ENCODE results near the gene ENTPD6.
"Not testable (repeated sequence)": the region's sequence is repeated elsewhere in the genome, so short reads cannot be mapped to it uniquely, and the experiment has no call there.

- TF ChIP-seq CTCF (IDR thresholded peaks at IDR 0.05; ENCODE audit: low read depth, low read length); EZH2phosphoT487 (IDR thresholded peaks at IDR 0.05; ENCODE audit: low read depth): not testable (repeated sequence)
These were observed 45.5 kb downstream of the ENTPD6 start for GRCh38 chr20:25240851-25241658.

Data from OCI-LY3 (cell line).